ENCODE measurements around the gene EEF2.

EEF2 gene

DNA sequence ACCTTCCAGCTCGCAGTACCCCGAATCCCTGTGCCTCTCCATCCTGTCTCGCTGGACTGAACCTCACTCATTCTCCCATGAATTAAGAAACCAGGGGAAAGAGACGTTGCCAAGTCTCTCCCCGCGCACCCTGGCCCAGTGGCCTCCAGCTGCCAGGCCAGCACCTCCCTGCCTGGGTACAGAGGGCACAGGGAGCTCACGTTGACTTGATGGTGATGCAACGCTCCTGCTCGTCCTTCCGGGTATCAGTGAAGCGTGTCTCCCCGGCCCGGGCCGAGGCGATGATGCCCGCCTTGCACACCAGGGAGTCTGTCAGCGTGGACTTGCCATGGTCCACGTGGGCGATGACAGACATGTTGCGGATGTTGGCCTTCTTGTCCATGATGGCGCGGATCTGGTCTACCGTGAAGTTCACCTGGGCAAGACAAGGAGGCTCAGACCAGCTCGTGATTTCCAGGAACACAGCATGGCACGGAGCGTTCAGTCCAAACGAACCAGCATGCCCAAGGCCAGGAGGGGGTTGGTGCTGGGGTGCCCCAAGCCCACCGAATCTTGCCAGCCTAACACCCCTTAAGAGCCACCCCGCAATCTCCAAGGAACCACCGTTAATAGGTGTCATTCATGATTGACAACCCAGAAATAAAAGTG is 1.2 kb downstream of the EEF2 start:
- peak; percentile 10 to 26 for DNase-seq

GRCh38 chr19:3983542-3983914 is 1.7 kb downstream of the EEF2 start:
- no peak for DNase-seq

DNA sequence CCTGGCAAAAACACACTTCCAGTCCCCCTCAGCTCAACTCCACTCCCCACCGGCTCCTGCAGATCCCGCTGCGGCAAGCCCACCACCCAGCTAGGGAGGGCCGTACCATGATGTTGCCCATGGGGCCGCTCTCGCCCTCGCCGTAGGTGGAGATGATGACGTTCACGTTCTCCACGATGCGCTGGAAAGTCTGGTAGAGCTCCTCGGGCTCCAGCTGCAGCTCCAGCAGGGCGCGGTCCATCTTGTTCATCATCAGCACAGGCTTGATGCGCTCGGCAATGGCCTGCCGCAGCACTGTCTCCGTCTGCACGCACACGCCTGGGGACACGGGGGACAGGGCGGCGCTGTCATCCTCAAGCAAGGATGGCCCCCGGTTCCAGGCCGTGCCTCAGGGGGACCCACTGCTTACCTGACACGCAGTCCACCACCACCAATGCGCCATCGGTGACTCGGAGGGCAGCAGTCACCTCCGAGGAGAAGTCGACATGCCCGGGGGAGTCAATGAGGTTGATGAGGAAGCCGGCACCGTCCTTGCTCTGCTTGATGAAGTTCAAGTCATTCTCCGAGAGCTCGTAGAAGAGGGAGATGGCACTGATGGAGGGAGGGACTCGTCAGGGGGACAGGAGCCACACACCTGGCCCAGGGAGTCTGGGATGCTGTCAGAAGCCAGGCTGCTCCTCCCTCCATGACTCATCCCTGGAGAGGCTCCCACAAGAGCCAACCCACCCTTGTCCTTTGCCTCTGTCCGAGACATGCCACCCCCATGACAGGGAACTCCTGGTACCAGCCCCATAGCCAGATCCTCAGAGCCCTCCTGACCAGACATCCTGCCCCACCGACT is 2.3 kb downstream of the EEF2 start:
- DNase-seq: no peak

GRCh38 chr19:3981736-3982681 is 3.3 kb downstream of the EEF2 start:
- DNase-seq: no peak

GRCh38 chr19:3981373-3981735 is 3.9 kb downstream of the EEF2 start:
- no peak for DNase-seq

- no peak for DNase-seq
Measured at GRCh38 chr19:3980353-3981251, 4.7 kb downstream of the EEF2 start.

DNA sequence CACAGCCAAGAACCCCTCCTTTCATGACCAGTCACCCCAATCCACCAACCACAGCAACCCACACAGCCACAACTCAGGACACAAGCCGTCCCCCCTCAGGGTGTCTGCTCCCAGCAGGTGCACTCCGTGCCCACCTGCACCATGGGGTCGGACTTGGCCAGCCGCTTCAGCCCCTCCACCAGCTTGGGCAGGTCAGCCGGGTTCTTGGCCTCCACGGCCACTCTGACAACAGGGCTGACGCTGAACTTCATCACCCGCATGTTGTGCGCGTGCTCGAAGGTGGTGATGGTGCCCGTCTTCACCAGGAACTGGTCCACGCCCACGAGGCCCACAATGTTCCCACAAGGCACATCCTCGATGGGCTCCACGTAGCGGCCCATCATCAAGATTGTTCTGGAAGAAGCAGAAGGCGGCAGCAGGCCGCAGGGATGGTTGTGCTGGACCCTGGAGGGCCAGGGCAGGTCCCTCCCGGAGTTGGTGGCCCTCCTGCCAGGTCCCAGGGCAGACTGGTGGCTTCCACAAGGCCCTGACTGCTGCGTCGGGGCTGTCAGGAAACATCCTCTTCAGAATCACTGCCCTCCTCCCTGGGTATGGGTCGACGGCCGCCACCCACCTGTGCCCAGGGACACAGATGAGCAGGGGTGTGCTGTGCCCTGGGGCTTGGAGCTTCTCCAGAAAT is 5.5 kb downstream of the EEF2 start:
- DNase-seq: no peak

DNA sequence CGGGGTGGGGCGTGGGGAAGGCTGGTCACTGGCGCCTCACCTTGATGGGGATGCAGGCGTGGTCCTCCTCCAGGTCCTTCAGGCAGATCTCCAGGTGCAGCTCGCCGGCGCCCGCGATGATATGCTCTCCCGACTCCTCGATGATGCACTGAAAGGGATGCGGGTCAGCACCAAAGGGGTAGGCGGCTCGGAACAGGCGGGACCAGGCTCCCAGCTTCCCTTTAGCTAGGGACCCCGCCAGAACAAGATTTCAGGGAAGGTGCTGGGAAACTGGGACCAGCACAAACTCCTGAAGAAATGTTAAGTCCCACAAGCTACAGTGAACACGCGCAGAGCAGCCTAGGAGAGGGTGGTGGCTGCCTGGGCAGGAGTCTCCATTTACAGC is 6.0 kb downstream of the EEF2 start:
- no peak for DNase-seq

DNA sequence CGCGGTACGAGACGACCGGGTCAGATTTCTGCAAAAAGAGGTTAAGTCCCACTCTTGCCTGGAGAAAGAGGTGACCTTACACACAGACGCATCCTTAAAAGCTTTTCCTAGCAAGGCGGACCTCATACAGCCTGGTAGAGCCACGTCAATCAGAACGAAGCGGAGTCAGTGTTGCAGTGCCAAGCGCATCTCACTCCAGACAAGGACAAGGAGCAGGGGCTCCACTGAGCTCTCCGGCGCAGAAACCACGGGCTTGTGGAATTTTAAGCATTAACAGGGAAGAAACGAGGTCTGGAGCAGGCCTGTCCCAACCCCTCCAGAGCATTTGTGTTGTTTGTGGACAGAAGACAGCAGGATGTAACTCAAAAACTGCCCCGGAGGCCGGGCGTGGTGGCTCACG is 7.1 kb downstream of the EEF2 start:
- no peak for DNase-seq

DNA sequence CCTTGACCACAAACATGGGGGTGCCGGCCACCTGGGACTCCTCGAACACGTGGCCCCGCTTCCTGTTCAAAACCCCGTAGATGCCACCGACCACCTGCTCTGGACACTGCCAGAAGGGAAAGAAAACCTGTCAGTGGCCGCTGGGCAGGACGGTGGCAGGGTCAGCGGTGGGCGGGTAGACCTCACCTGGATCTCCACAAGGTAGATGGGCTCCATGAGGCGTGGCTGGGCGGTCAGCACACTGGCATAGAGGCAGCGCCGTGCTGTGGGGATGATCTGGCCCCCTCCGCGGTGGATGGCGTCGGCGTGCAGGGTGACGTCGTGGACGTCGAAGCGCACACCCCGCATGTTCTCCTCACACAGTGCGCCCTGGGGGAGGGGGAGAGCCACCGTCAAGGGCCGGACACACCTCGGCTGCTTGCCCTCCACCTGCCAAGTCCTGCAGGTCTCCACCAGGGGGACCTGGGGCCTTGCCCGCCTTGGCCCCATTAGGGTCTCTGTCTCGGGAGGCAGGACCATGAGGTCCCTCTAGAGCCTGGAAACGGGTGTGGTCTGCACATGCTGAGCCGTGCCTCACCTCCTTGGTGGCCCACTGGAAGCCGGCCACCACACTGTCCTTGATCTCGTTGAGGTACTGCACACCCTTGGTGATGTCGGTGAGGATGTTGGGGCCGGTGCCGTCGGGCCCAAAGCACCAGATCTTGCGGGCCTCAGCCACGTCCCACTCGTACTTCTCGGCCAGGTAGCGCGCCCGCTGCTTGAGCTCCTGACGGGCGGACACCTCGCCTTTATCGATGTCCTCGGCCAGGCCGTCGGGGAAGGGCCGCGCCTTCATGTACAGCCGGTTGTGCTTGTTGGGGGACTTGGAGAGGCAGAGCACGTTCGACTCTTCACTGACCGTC is 7.8 kb downstream of the EEF2 start:
- DNase-seq: no peak

GRCh38 chr19:3976495-3977241 is 8.6 kb downstream of the EEF2 start:
- no peak for DNase-seq

DNA sequence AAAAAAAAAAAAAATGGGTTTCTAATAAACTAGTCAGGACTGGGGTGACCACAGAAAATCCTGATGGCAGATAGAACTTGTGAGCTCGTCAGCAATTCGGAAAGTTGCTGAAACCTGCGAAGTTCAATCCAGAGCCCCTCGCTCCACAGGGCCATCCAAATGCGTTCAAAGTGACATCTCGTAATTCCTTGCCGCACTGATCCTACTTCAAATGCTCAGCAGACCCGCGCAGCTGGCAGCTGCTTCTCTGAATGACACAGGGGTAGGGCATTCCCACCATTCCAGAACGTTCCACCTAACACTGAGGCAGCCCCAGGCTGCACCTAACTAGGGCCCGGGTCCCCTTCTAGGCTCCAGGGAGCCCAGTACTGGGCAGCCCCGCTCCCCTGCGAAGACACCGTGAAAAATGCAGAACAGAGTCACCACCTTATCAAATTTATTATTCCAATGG is 9.6 kb downstream of the EEF2 start:
- DNase-seq: no peak

- no peak for DNase-seq
Measured at GRCh38 chr19:3975144-3975543, 10.1 kb downstream of the EEF2 start.

DNA sequence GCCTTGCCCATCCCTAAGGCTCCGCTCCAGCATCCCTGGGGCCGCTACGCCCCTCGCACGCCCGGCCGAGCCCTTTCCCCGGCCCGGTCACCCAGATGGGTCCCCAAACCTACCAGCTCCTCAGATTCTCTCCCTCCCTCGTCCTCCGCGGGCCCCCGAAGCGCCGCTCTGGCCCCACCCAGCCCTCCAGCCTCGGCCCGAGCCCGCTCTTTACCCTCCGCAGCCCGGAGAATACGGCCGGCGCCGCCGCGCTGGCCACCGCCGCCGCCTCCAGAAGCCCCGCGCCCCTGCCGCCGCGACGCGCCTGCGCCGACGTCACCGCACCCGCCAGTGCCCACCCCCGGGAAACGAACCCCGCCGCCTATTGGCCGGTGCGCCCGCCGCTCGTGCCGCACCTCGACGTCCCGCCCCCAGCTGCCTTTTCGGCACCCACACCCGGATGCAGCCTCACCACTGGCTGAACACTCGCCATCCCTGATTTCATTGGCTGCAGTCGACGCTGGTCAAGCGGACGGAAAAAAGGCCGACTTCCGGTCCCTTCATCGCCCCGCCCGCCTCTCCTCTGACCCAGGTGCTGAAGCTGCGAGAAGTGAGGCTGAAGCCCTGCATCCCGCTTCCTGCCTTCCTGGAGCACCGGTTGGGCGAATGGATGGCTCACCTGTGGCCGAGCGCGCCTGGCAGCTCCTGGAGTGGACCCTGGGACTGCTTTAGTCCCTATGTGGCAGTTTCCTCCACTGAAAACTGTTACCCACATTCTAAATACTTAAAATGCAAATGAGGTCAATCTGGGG is 14.3 kb downstream of the EEF2 start, which contains the start of gene DAPK3:
Gene DAPK3, minus strand, starts transcription at position 292 of the 791 bp plus-strand sequence. CDS start 1,364 bp downstream, outside the sequence.
- DNase-seq: peak; percentile 96 to 97

DNA sequence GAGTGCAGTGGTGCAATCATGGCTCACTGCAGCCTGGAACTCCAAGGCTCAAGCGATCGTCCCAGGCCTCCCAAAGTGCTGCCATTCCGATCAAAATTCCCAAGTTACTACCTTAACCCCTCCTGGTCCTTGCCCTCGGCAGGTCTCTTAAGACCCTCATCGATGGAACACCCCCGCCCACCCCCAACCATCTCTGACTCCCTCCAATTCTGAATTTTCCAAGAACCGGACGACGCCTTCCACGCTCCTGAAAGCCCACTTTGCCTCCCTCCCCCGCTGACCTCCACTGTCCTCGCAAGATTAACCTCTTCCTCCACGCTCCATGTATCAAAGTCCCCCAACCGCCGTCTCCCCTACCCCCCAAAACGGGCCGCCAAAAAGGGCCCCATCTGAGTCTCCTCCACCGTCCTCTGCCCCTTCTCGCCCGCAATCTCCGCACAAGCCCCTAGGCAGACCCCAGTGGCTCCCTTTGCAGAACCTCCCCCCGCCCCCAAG is 14.9 kb downstream of the EEF2 start:
- DNase-seq: no peak

GRCh38 chr19:3969435-3970312 is 15.6 kb downstream of the EEF2 start:
- no peak for DNase-seq

Measured in inflammatory macrophage treated with lipopolysaccharide for 1 hour (primary cell).